Measurements from ENCODE around the gene RETN.

- TF ChIP-seq POLR2A (IDR thresholded peaks at IDR 0.05; ENCODE audit: low read length) (no peak), GATA1 (IDR thresholded peaks at IDR 0.05; ENCODE audit: low read depth, low read length) (no peak)
These were observed 7.5 kb downstream of the RETN start for GRCh38 chr19:7676376-7676775.

Data from erythroblast (primary cell).